CD14-positive monocyte (primary cell): ENCODE results near the gene NFKBIE. TPM values are rescaled to one million over a fixed set of nuclear protein-coding genes. Genes with fewer than 3 reads are reported as not detected.

Experiments
- DNase-seq, 3 donors: peaks; one replicate each; pipeline ENCODE4 v3.0.0-alpha.2; 2011 to 2022
- H2AFZ ChIP-seq: 2 replicates; pipeline ENCODE4 v1.6.0; 2012; ENCODE audit warnings: mild to moderate bottlenecking, low read depth, low read length, inconsistent platforms; ENCODE audit not compliant: insufficient read depth, poor library complexity, severe bottlenecking
- H3K27ac ChIP-seq, 2 donors: 1 replicate in 1 of 2; 2 replicates in 1 of 2; pipeline ENCODE4 v1.5.1; 2012 to 2013; ENCODE audit warnings: low read length in 2 of 2, control low read depth in 1 of 2, inconsistent platforms in 1 of 2, low read depth in 1 of 2, mild to moderate bottlenecking in 1 of 2
- H3K27me3 ChIP-seq, 2 donors: one replicate each; pipeline versions ENCODE4 v1.6.0 to v1.6.1; 2011 to 2013; ENCODE audit warnings: low read length in 2 of 2; ENCODE audit not compliant: control insufficient read depth in 2 of 2, insufficient read depth in 2 of 2
- H3K36me3 ChIP-seq, 2 donors: replicated peaks in 1 of 2; 1 replicate in 1 of 2; 2 replicates in 1 of 2; pipeline versions ENCODE4 v1.5.1 to v1.6.1; 2012 to 2013; ENCODE audit warnings: low read length in 2 of 2, control low read depth in 1 of 2, inconsistent platforms in 1 of 2, mild to moderate bottlenecking in 1 of 2; ENCODE audit not compliant: insufficient read depth in 2 of 2, control insufficient read depth in 1 of 2
- H3K4me1 ChIP-seq, 2 donors: 1 replicate in 1 of 2; 2 replicates in 1 of 2; pipeline versions ENCODE4 v1.5.1 to v1.6.1; 2012 to 2013; ENCODE audit warnings: low read length in 2 of 2, control low read depth in 1 of 2, inconsistent platforms in 1 of 2, mild to moderate bottlenecking in 1 of 2, moderate library complexity in 1 of 2; ENCODE audit not compliant: insufficient read depth in 2 of 2, control insufficient read depth in 1 of 2
- H3K4me2 ChIP-seq: replicated peaks from 2 replicates; pipeline ENCODE3; 2012; ENCODE audit warnings: low read length, moderate library complexity, mild to moderate bottlenecking; ENCODE audit not compliant: poor library complexity, severe bottlenecking; ENCODE audit errors: extremely low read depth
- H3K4me3 ChIP-seq, 3 experiments: fragments of 200-600 bp in 1 of 3; sonication (generic) in 1 of 3; replicated peaks in 1 of 3; 1 replicate in 2 of 3; 2 replicates in 1 of 3; pipeline ENCODE4 v1.5.1; 2011 to 2013; ENCODE audit warnings: low read length in 3 of 3, mild to moderate bottlenecking in 3 of 3, control low read depth in 2 of 3, low read depth in 2 of 3, inconsistent platforms in 1 of 3, moderate library complexity in 1 of 3
- H3K79me2 ChIP-seq: 2 replicates; pipeline ENCODE4 v1.6.0; 2012; ENCODE audit warnings: mild to moderate bottlenecking, control low read depth, inconsistent platforms, low read length, moderate library complexity; ENCODE audit not compliant: insufficient read depth
- H3K9ac ChIP-seq: 2 replicates; pipeline ENCODE4 v1.6.0; 2017; ENCODE audit warnings: low read length, mild to moderate bottlenecking; ENCODE audit not compliant: insufficient read depth, poor library complexity, severe bottlenecking
- H3K9me3 ChIP-seq, 2 donors: replicated peaks in 1 of 2; 1 replicate in 1 of 2; 2 replicates in 1 of 2; pipeline versions ENCODE4 v1.5.1 to v1.6.1; 2012 to 2013; ENCODE audit warnings: low read length in 2 of 2, control low read depth in 1 of 2; ENCODE audit not compliant: control insufficient read depth in 1 of 2, insufficient read depth in 1 of 2
- H4K20me1 ChIP-seq: 2 replicates; pipeline ENCODE4 v1.6.0; 2012; ENCODE audit warnings: mild to moderate bottlenecking, low read length, control low read depth, moderate library complexity; ENCODE audit not compliant: insufficient read depth
- H3K27ac Mint-ChIP-seq, 7 donors: one replicate each; pipeline ENCODE4 v1.8.0; 2020; ENCODE audit warnings: mild to moderate bottlenecking in 7 of 7, mixed read lengths in 7 of 7, moderate library complexity in 6 of 7, inconsistent platforms in 2 of 7
- H3K27me3 Mint-ChIP-seq, 3 donors: one replicate each; pipeline ENCODE4 v1.8.0; 2021 to 2022; ENCODE audit warnings: low read depth in 3 of 3, mild to moderate bottlenecking in 3 of 3, mixed read lengths in 3 of 3, moderate library complexity in 3 of 3, inconsistent platforms in 1 of 3
- H3K36me3 Mint-ChIP-seq, 2 donors: one replicate each; pipeline ENCODE4 v1.8.0; 2020; ENCODE audit warnings: mixed read lengths in 2 of 2, inconsistent platforms in 1 of 2, mild to moderate bottlenecking in 1 of 2
- H3K4me1 Mint-ChIP-seq: one replicate; pipeline ENCODE4 v1.8.0; 2020; ENCODE audit warnings: mild to moderate bottlenecking, mixed read lengths
- H3K4me3 Mint-ChIP-seq, 2 donors: one replicate each; pipeline ENCODE4 v1.8.0; 2020; ENCODE audit warnings: mild to moderate bottlenecking in 2 of 2, mixed read lengths in 2 of 2, moderate library complexity in 1 of 2
- H3K9me3 Mint-ChIP-seq, 7 donors: one replicate each; pipeline ENCODE4 v1.8.0; 2020 to 2022; ENCODE audit warnings: mixed read lengths in 7 of 7, mild to moderate bottlenecking in 6 of 7, moderate library complexity in 6 of 7, inconsistent platforms in 2 of 7
- WGBS: methylation state at CpG from one replicate; pipeline ENCODE4 v1.1.5; 2013; ENCODE audit warnings: missing lambda C conversion rate; ENCODE audit not compliant: insufficient coverage; 5-methylcytosine and 5-hydroxymethylcytosine counted together
- intact Hi-C, 2 donors: fragments of 100-400 bp; cut with micrococcal nuclease; formaldehyde crosslinking; loops; one replicate each; pipeline versions ENCODE4 v1.15.0 to v1.15.1; 2023
- polyA plus RNA-seq, 3 donors: library from polyadenylated mRNA; depleted of rRNA in 1 of 3; unstranded in 2 of 3; stranded (reverse) in 1 of 3; fragments of 300-500 nt in 2 of 3; fragments of >200 nt in 1 of 3; fragmentation: Illumina TruSeq in 2 of 3; gene quantifications; 1 replicate in 2 of 3; 2 replicates in 1 of 3; pipeline ENCODE4 v1.2.3, GENCODE V29; 2012 to 2021
- TF ChIP-seq, protein P1 (sequence below): fragments of 200-600 bp; IDR thresholded peaks from one replicate; pipeline ENCODE4 v1.8.0; 2022; ENCODE audit warnings: antibody characterized with exemption, mild to moderate bottlenecking

The NFKBIE gene
- polyA plus RNA-seq, 3 donors: 19.9 to 108 (median 23.2) TPM

- no peaks in the 10 kb centered on the region for H4K20me1 ChIP-seq
- peaks cover 0 to 3% of the 10 kb centered on the region in 2 donors for H3K36me3 Mint-ChIP-seq
- peaks cover 49% of the 10 kb centered on the region for H3K4me1 Mint-ChIP-seq
- H3K27me3 Mint-ChIP-seq: peaks cover 0 to 3% (median 2%) of the 10 kb centered on the region in 3 donors
- DNase-seq: no peak
- peak within 1 kb of the TSS in 1 of 2 donors; percentile 60 for H3K4me3 Mint-ChIP-seq
- H3K27ac ChIP-seq: peak within 1 kb of the TSS in 1 of 2 donors; percentile 72
- peaks cover 52 to 55% of the 10 kb centered on the region in 2 donors for H3K4me1 ChIP-seq
- peak within 1 kb of the TSS; percentile 33 to 88 (median 76) for H3K27ac Mint-ChIP-seq
- H3K9me3 Mint-ChIP-seq: no peaks in the 10 kb centered on the region
- H3K4me2 ChIP-seq: no peak within 1 kb of the TSS
- TF ChIP-seq, protein P1, sequence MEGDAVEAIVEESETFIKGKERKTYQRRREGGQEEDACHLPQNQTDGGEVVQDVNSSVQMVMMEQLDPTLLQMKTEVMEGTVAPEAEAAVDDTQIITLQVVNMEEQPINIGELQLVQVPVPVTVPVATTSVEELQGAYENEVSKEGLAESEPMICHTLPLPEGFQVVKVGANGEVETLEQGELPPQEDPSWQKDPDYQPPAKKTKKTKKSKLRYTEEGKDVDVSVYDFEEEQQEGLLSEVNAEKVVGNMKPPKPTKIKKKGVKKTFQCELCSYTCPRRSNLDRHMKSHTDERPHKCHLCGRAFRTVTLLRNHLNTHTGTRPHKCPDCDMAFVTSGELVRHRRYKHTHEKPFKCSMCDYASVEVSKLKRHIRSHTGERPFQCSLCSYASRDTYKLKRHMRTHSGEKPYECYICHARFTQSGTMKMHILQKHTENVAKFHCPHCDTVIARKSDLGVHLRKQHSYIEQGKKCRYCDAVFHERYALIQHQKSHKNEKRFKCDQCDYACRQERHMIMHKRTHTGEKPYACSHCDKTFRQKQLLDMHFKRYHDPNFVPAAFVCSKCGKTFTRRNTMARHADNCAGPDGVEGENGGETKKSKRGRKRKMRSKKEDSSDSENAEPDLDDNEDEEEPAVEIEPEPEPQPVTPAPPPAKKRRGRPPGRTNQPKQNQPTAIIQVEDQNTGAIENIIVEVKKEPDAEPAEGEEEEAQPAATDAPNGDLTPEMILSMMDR: no peak
- no peaks in the 10 kb centered on the region for H3K9me3 ChIP-seq
- H3K4me3 ChIP-seq: no peak within 1 kb of the TSS
- WGBS: 38% methylated on average over 5 of the region's 7 CpGs
- no peak within 1 kb of the TSS for H3K9ac ChIP-seq
- peaks cover 3% of the 10 kb centered on the region for H3K79me2 ChIP-seq
- no peaks in the 10 kb centered on the region for H3K27me3 ChIP-seq
- H2AFZ ChIP-seq: peak within 1 kb of the TSS; percentile 13
- H3K36me3 ChIP-seq: no peaks in the 10 kb centered on the region
- intact Hi-C loops: no loop called here
Measured at GRCh38 chr6:44216677-44217331, 48.5 kb downstream of the NFKBIE start, which contains the start of gene MYMX. Gene MYMX, plus strand, starts transcription at chr6:44216926. Its CDS starts 546 bp downstream, at chr6:44217472.

GRCh38 chr6:44214307-44214706 lies 51.0 kb downstream of the NFKBIE start:
- Mint-ChIP-seq H3K27ac (no peak overlapping the region), H3K4me3 (no peak overlapping the region), H3K9me3 (no peaks in the 10 kb centered on the region), H3K27me3 (peaks cover 0 to 2% (median 0%) of the 10 kb centered on the region in 3 donors), H3K4me1 (peaks cover 44% of the 10 kb centered on the region), H3K36me3 (no peaks in the 10 kb centered on the region)
- Histone ChIP-seq H3K27ac (no peak overlapping the region), H3K36me3 (no peaks in the 10 kb centered on the region), H2AFZ (no peak overlapping the region), H3K4me3 (no peak overlapping the region), H3K79me2 (no peaks in the 10 kb centered on the region), H3K9ac (no peak overlapping the region), H3K9me3 (no peaks in the 10 kb centered on the region), H3K4me2 (no peak overlapping the region), H3K27me3 (no peaks in the 10 kb centered on the region), H3K4me1 (peaks cover 47 to 52% of the 10 kb centered on the region in 2 donors), H4K20me1 (no peaks in the 10 kb centered on the region)
- WGBS: 100% methylated on average over 2 of the region's 6 CpGs
- DNase-seq: no peak
- intact Hi-C loops: no loop called here
- TF ChIP-seq, protein P1: no peak
